OCI-LY7 (cell line): ENCODE results near the gene USH2A.

Experiments used
- EZH2phosphoT487 ChIP-seq: fragments of 200-600 bp; sonication (generic); IDR thresholded peaks from 2 replicates; pipeline ENCODE4 v1.6.1; 2018; ENCODE audit warnings: low read depth, borderline replicate concordance, mild to moderate bottlenecking, mixed run types, antibody characterized with exemption, low read length, moderate library complexity, mixed read lengths
- TF ChIP-seq, protein P1 (sequence below): fragments of 200-600 bp; sonication (generic); conservative IDR thresholded peaks from 2 replicates; pipeline ENCODE4 v1.5.1; 2014; ENCODE audit warnings: mild to moderate bottlenecking, antibody characterized with exemption, low read length, moderate library complexity, mixed read lengths

DNA sequence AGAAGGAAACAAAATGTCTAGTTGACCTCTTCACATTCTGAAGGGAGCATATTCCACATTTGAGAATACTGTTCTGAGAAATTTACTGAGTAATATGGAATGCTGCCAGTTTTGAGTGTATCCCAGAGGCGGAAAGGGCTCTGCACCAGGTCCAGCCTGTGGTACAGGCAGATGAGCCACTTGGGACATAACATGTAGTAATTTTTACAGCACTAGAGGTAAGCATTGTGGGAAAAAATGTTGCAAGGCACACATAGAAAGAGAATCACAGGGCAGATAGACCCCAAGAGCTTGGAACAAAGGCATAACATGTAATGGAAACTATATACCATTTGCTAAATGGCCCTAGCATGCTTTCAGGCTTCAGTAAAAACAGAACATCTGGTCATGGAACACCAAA lies 228.5 kb downstream of the USH2A start:
- TF ChIP-seq, protein P1, sequence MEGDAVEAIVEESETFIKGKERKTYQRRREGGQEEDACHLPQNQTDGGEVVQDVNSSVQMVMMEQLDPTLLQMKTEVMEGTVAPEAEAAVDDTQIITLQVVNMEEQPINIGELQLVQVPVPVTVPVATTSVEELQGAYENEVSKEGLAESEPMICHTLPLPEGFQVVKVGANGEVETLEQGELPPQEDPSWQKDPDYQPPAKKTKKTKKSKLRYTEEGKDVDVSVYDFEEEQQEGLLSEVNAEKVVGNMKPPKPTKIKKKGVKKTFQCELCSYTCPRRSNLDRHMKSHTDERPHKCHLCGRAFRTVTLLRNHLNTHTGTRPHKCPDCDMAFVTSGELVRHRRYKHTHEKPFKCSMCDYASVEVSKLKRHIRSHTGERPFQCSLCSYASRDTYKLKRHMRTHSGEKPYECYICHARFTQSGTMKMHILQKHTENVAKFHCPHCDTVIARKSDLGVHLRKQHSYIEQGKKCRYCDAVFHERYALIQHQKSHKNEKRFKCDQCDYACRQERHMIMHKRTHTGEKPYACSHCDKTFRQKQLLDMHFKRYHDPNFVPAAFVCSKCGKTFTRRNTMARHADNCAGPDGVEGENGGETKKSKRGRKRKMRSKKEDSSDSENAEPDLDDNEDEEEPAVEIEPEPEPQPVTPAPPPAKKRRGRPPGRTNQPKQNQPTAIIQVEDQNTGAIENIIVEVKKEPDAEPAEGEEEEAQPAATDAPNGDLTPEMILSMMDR = no peak
- TF ChIP-seq EZH2phosphoT487 = no peak
